Transverse colon (tissue), 3 donors: Measurements from ENCODE around the gene LMTK3.

Experiments used
- CTCF ChIP-seq, 5 experiments: fragments of 200-600 bp in 3 of 5; fragments of 450-650 bp in 2 of 5; sonication (generic) in 3 of 5; IDR thresholded peaks; 1 replicate in 2 of 5; 2 replicates in 3 of 5; pipeline ENCODE4 v1.5.1; 2016 to 2017; ENCODE audit warnings: antibody characterized with exemption in 5 of 5, inconsistent platforms in 3 of 5, mild to moderate bottlenecking in 2 of 5, moderate library complexity in 1 of 5
- POLR2A ChIP-seq: fragments of 450-650 bp; IDR thresholded peaks from one replicate; pipeline ENCODE4 v1.6.1; 2016; ENCODE audit warnings: antibody characterized with exemption, mild to moderate bottlenecking, moderate library complexity

DNA sequence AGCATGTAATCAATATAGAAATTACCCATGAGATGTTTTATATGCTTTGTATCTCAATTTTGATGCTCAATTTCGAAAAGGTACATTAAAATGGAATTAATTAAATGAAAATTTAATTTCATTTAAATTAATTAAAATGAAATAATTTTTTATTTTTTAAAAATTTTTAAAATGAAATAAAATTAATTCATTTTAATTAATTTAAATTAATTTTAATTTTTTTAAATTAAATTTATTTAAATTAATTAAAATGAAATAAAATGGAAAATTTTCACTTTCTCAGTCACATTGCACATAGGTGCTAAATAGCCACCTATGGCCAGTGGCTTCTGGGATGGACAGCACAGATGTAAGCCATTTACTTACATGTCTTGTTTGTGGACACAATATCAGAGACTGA, 36.1 kb upstream of the LMTK3 start:
- TF ChIP-seq CTCF (IDR thresholded peaks at IDR 0.05) (no peak), POLR2A (no peak)
